Inflammatory macrophage (primary cell): ENCODE results near the gene DPEP2.
"Not testable (repeated sequence)": the region's sequence is repeated elsewhere in the genome, so short reads cannot be mapped to it uniquely, and the experiment has no call there.

Source experiments
- DNase-seq, 2 donors: peaks; one replicate each; pipeline ENCODE4 v3.0.0-alpha.2; 2020 to 2022
- total RNA-seq, 18 experiments: gene quantifications; one replicate each; lab custom pipeline; 2026; ENCODE audit warnings: mixed read lengths in 6 of 18, inconsistent platforms in 2 of 18; lab: John Stamatoyannopoulos, UW

DPEP2 gene
- total RNA-seq: 9.4 to 33.2 (median 25.2) reads per million in 18 experiments

- DNase-seq: peak; percentile 92 to 95
Measured at GRCh38 chr16:67998779-67999688, at the start of gene DPEP2. Gene DPEP2 (minus strand): TSS chr16:67999484. CDS start chr16:67993212, 6,272 bp downstream.

DNA sequence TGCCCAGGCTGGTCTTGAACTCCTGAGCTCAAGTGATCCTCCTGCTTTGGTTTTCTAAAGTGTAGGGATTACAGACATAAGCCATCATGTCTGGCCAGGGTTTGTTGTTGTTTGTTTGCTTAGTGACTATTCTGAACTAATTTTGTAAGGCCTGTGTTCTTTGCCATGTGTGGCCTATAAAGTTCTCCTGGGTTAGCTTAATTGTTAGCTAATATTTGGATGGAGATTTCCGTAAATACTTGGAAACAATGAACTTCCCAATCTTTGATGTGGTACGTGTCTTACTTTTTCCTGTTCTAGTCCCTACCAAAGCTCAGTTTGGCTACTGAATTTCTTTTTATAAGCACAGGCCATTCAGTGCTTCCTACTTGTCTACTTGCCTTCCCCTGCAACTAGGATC lies 48.7 kb upstream of the DPEP2 start:
- no peak for DNase-seq

DNA sequence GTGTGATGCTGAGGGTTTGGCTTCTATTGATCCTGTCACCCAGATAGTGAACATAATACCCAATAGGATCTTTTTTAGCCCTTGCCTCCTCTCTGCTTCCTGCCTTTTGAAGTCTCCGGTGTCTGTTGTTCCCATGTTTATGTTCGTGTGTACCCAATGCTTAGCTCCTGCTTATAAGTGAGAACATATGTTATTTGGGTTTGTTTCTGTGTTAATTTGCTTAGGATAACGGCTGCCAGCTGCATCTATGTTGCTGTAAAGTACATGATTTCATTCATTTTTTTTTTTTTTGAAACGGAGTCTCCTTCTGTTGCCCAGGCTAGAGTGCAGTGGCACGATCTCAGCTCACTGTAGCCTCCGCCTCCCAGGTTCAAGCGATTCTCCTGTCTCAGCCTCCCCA lies 46.8 kb upstream of the DPEP2 start:
- no peak for DNase-seq

- DNase-seq: peak; percentile 51 to 74
Measured at GRCh38 chr16:68041783-68042182, 42.5 kb upstream of the DPEP2 start.

- peak; percentile 71 to 74 for DNase-seq
Measured at GRCh38 chr16:68040506-68041288, 41.4 kb upstream of the DPEP2 start.

DNA sequence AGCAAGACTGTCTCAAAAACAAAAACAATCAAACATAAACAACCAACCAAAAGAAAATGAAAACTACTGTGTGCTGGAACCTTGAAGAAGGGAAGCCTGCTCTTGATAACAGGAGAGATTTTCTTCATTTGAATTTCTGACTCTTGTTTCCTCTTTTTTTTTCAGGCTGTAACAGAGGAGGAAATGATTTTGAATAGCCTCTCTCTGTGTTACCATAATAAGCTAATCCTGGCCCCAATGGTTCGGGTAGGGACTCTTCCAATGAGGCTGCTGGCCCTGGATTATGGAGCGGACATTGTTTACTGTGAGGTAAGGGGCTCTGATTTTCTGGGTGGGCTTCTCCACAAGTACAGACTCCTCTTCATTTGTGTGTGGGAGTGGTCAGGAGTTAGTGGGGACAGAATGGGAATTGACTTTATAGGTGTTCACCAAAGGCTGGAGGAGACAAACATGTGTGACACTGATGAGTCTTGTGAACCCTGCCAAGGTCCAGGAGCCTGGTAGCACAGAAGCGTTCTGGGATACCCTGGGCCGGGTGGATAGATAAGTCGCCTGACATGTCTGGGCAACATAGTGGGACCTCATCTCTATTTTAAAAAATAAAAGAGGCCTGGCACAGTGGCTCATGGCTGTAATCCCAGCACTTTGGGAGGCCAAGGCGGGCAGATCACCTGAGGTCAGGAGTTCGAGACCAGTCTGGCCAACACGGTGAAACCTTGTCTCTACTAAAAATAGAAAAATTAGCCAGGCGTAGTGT lies 38.7 kb upstream of the DPEP2 start:
- peak; percentile 9 to 36 for DNase-seq

DNA sequence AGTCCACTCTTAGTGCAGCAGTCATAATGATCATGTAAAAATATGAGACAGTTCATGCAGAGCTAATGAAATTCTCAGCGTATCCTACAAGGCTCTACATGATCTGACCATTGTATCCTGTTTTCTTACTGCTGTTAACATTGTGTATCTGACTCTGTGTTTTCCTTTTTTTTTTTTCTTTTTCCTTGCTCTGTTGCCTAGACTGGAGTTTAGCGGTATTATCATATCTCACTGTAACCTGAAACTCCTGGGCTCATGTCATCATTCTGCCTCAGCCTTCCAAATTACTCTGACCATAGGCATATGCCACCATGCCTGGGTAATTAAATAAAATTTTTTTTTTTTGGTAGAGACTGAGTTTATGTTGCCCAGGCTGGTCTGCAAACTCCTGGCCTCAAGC lies 35.9 kb upstream of the DPEP2 start:
- DNase-seq: no peak

GRCh38 chr16:68033101-68033500 lies 33.8 kb upstream of the DPEP2 start:
- DNase-seq: no peak

DNA sequence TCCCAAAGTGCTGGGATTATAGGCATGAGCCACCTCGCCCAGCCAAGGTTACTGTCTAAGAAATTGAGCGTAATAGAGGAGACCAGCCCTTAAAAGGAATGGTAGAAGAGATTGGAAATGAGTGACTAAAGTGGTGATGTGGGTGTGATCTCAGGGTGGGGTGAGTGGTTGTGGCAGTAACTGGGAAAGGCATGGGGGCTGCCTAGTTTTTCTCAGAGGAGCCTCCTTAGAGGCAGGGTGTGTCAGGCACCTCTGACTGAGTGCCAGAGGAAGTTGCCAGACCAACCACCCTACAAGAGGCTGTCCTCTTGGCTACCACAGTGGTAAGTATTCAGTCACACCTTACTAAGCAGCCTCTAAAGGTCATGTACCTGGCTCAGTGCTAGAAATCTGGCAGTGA lies 32.7 kb upstream of the DPEP2 start:
- no peak for DNase-seq

- not testable (repeated sequence) for DNase-seq
Measured at GRCh38 chr16:68030108-68030507, 30.8 kb upstream of the DPEP2 start.

DNA sequence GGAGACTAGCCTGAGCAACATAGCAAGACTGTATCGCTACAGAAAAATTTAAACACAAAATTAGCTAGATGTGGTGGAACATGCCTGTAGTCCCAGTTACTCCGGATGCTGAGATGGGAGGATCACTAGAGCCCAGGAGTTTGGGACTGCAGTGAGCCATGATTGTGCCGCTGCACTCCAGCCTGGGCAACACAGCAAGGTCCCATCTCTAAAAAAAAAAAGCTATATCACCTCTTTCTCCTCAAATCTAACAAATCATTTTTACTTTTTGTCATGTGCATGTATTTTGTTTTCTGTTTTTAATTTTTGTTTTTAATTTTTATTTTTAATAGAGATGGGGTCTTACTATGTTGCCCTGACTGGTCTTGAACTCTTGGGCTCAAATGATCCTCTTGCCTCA lies 29.7 kb upstream of the DPEP2 start:
- DNase-seq: no peak

DNA sequence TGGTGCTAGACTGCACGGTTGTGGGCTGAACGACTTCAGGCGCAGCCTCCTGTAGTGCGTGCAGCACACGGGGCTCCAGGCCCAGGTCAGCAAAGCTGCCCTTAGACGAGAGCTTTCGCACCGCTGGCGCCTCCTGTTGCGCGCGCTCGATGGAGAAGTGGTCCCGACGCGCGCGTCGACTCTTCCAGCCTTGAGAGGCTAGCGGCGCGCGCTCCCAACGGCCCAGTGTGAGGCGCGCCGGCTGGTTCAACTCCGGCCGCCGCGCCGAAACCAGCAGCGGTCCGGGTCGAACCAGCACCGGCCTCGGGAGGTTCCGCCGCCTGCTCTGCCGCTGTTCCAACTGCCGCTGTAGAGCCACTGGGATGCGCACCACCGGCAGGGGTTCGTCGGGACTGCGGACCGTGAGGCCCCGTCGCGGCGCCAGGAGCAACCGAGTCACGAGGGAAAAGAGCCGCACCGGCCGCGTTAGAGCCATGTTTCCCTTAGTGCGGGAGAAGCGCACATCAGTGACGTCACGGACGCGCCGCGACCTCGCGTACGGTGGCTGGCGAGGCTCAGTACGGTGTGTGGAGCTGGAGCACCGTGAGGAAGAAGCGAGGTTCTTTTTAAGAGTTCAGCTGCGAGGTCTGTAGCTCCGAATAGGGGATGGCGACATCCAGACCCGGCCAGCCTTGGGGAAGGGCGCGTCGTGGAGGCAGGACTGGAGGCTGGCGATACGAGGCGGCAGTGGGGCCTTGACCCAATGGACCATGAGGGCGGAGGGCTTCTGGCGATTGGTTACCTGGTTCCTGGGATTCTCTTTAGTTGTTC lies 23.6 kb upstream of the DPEP2 start, which contains the start of the genes DDX28 and DUS2:
Gene DDX28, minus strand, starts transcription at position 505 of the 810 bp plus-strand sequence. Its CDS starts 30 bp downstream, at position 475.
Gene DUS2, plus strand, starts transcription at position 557 of the 810 bp plus-strand sequence. CDS start 14,740 bp downstream, outside the sequence.
- DNase-seq: peak; percentile 96 to 97

GRCh38 chr16:68022278-68022727 lies 23.0 kb upstream of the DPEP2 start:
- DNase-seq: no peak

GRCh38 chr16:68021490-68021889 lies 22.2 kb upstream of the DPEP2 start:
- no peak for DNase-seq

- no peak for DNase-seq
Measured at GRCh38 chr16:68019167-68019680, 19.9 kb upstream of the DPEP2 start.

- DNase-seq: no peak
Measured at GRCh38 chr16:68015681-68016080, 16.4 kb upstream of the DPEP2 start, which contains the start of gene DPEP2NB. Gene DPEP2NB (minus strand): TSS chr16:68015911. CDS start chr16:68015770, 141 bp downstream.

DNA sequence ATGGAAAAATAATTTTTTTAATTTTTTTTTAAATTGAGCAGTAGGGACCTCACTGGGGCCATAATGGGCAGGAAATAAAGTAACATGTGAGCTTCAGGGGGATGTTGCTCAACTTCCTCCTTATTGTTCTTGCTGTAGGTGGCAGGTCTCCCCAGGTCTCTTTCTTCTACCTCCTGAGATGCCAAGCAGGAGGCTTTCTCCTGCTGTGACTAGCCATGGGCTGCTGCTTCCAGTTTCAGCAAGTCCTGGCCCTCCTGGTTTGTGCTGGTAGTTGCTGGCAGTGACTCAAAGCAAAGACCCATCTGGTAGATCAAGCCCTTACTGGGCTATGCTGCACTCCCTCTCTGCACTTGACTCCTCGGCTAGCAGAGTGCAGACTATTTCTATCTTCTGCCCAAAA lies 14.2 kb upstream of the DPEP2 start:
- peak; percentile 31 to 33 for DNase-seq

GRCh38 chr16:68009872-68010271 lies 10.6 kb upstream of the DPEP2 start:
- not testable (repeated sequence) for DNase-seq

DNA sequence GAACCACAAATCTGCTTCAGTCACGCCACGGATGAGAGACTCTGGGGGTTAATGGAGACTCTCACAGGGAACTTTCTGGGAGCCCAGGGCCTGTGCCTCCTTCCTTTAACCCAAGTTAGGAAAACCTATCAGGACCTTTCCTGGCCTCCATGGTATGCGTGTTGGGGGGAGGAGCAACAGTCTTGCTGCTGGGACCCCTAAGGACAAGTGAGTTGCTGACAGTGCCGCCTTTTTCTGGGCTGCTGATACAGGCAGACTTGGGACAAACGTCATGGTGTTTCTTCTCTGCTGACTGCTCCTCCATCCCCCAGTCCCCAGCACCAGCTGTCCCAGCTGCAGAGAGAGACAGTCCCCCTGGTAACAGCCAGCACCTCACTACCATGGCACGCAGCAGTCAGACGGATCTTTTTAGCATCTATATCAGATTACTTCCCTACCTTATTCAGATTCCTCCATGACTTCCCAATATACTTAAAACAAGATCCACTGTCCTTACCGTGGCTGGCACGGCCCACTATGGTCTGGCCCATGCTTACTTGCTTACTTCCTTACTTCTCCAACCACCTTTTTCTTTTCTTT lies 10.0 kb upstream of the DPEP2 start:
- no peak for DNase-seq

DNA sequence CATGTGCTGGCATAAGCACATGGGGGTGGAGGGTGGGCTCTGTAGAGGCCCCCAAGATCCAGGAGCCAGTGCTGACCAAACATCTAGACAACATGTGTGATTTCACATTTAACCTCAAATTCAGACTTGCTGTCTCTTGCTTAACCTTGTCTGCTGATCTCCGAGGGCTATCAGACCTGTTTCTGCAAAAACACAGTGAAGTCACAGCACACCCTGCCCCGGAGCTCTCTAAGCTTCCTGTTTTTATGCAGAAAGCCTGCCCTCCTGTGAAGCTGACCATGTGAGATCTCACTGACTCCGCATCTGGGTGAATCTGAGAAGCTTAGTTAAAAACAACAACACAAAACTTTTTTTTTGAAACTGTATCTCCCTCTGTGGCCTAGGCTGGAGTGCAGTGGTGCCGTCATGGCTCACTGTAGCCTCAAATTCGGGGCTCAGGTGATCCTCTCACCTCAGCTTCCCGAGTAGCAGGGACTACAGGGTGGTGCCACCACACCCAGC lies 6.6 kb upstream of the DPEP2 start:
- DNase-seq: peak; percentile 98
